Stimulated activated CD8-positive, alpha-beta memory T cell treated with anti-CD3 and anti-CD28 coated beads, Interleukin-12 subunit alpha, Interleukin-12 subunit beta, amount 100 ng/mL, for 4 hours (primary cell): ENCODE data around the gene TSPO.

Experiments used
- DNase-seq: peaks from one replicate; pipeline ENCODE4 v3.0.0-alpha.2; 2020; ENCODE audit warnings: low read depth

TSPO gene

DNA sequence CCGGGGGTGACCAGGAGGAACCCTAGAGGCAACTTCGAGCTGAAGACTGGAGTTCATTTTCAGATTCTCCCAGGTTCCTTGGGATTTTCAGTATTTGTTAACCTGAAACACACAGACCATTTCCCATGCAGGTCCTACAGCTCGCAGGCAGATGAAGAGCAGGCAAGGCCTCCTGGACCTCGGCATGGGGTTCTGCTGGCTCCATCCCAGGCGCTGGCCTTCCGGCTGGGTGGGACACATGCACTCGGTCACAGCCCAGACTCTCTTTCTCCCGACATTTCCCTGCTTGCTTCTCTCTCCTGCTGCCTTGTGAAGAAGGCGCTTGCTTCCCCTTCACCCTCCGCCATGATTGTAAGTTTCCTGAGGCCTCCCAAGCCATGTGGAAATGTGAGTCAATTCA lies 51.0 kb downstream of the TSPO start:
- no peak for DNase-seq

DNA sequence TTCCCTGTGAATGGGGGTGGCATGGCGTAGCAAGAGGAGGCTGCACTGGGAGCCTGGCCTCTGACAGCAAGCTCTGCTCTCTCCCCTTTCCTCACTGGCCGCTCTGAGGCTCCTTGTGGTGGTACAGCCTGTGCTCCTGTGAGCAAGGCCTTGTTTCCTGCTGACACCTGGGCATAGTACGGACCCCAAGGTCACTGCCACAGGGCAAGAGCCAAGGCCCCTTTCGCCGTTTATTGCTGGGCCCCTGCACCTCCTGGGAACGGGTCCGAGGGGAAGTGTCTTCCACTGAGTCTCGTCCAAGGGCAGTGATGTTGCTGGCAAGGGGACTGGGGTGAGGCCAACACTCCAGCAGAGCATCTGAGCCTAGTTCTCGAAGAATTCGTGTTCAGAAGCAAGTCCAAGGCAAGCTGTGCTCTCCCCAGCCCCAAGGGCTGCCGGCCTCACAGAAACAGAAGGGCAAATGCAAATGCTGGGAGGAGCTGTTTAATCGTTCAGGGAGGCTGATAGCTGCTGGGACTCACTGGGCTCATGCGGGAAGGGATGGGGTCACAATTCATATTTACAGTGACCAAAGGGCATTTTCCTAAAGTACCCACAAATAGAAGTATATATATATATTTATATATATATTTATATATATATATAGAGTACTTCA lies 51.5 kb downstream of the TSPO start:
- no peak for DNase-seq

DNA sequence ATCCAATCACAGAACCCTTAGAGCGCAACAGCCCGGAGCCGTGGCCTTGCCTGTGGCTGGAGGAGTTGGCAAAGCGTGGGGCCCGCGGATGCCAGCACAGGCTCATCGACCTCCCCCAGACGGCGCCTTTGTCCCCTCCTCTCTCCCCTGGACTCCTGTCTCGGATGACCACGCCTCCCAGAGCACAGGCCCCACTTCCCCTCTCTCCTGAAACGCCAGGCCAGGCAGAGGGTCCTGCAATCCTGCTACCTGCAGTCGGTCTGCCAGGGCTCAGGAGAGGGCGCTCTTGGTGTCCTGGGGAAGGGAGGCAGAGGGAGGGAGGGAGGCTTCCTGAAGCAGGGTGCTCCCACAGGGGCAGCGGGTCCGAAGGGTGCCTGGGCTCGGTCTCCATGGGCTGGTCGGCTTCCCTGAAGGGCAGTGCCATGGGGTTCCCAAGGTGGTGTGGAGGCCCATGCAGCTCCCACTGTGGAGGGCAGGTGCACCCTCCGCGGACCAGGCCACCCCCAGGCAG lies 52.2 kb downstream of the TSPO start:
- no peak for DNase-seq

DNA sequence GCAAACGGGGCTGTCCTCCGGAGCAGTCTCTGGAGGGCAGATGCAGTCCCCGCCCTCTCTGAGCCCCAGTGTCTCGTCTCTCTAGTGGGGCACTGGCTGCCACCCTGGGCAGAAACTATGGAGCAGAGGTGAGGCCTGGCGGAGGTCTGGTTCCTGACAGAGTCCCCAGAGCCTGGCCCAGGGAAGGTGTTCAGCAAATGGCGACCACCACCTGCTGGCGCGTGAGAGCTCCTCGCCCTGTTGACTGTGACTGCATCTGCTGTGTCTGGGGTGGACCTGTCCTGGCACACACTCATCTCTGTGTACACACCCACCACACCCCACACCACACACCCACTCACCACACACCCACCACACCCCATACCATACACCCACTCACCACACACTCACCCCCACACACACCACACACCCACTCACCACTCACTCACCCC lies 53.9 kb downstream of the TSPO start:
- DNase-seq, result no peak

DNA sequence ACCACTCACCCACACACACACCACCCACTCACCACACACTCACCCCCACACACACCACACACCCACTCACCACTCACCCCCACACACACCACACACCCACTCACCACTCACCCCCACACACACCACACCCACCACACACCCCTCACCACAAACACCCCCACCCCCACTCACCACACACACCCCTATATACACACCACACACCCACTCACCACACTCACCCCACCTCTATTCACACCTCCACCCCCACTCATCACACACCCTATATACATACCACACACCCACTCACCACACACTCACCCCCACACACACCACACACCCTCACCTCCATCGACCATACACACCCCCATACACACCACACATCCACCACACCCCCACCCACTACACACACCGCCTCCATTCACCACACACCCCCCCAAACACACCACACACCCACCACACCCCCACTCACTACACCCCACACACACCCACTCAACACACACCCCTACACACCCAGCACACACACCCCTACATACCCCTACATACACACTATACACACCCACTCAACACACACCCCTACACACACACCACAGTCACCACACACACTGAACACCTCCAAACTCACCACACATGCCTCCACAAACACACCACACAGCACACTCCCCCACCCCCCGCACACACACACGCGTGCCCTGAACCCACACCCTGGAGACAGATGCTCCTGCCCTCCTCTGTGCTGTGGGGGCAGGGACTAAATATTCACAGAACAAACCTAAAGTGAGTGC lies 54.6 kb downstream of the TSPO start:
- DNase-seq, result no peak

DNA sequence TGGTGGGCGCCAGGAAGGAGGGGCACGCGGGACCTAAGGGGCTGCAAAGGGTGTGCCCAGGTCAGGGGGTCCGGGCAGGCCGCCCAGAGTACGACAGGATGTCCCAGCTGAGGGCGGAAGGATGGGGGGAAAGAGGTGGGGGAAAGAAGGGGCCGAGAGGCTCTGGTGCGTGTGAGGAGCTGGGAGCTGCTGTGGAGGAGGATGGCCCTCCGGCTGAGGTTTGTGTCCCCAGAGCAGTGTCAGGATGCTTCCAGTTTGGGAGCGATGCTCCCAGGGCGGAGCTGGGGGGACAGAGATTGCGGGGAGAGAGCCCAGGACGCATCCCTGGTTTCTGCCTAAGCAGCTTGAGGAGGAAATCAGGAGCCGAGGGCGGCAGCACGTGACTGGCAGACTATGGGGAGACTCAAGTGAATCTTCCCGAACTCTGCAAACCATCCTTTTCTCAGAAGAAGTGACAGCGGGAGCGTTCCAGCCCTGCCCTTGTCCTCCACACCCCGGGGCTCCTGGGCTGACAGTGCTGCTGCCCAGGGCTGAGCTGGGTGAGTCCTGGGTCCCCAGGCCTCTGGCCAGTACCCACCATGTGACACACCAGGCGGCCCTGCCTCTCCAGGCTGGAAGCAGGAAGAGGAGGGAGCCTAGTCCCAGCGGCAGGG lies 55.3 kb downstream of the TSPO start:
- DNase-seq, result no peak

DNA sequence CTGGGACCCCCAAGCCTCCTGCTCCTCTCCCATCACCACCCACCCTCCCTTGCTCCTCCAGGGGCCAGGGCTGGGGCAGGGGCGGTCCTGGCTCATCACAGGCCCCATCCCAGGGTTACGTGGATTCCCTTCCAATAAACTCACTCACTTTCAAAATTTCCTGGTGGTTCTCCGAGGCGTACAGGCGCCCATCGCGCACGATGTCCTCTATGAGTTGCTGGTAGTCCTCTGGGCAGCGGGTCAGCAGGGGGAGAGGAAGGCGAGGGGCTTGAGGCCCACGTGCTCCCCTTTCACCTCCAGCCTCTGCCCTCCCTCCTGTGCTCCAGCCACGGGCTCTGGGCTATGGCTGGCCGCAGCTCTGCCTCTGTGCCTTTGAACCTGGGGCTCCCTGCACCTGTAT lies 56.0 kb downstream of the TSPO start:
- no peak for DNase-seq

DNA sequence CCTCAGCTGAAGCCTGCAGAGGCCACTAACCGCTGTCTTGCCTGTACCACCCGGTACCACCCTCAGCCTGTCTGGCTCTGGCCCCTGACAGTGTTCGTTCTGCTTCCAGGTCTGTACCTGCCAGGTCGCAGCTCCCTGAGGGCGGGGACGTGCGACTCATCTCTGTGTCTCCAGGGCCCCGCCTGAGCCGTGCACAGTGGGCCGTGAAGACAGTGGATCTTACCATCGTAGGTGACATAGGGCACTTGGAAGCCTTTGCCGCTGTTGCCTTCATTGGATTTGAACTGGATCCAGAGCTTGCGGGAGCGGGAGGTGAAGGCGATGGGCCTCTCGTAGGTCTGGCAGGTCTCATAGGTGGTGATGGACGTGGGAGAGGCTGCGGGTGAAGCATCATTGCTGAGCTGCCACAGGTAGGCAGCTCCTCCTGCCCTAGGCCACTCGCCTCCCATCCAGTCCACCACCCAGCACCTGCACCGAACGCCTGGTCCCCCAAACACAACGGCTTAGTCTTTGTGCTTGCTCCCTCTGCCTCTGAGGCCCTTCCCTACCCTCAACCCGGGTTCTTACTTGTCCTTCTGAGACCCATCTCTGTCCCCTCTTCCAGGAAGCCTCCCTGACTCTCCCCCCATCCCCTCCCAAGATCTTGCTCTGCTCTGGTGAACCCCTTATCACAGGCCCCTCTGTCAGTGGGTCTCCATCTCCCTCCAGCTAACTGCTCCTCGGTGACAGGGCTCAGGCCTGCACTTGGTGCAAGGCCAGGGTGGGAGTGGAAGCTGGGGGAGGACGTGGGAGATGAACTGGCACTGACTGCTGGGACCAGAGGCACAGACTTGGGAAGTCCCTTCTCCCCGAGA lies 56.7 kb downstream of the TSPO start:
- no peak for DNase-seq

DNA sequence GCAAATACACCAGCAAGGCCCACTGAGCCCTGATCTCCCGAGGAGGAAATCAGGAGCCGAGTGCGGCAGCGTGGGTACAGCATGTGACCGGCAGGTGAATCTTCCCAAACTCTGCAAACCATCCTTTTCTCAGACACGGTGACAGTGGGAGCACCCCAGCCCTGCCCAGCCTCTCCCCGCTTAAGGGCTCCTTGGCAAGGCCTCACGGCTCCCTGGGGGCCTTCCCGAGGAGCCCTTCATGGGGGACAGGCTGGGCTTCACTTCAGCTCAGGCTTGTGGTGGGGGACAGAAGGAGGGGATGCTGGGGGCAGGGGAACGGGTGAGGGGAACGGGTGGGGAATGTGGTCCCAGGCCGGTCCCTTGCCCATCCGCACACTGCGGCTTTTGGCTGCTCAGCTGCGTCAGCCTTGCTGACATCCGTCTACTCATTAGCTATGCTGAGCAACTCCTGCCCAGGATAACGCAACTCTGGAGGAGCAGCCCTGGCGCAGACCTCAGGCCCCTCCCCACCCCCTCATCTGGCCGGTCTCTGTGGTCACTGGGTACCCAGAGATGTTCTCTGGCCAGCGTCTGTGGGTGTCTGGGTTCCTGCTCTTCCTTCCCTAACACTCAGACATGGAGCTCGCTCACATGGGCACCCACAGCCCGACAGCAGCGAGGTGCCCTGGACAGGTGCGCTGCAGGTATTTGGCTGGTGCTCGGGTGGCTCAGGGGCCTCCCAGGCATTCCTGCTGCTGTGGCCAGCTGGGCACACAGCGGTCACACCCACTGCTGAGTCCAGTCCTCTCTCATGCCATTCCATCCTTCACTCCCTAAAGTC lies 57.6 kb downstream of the TSPO start:
- no peak for DNase-seq

DNA sequence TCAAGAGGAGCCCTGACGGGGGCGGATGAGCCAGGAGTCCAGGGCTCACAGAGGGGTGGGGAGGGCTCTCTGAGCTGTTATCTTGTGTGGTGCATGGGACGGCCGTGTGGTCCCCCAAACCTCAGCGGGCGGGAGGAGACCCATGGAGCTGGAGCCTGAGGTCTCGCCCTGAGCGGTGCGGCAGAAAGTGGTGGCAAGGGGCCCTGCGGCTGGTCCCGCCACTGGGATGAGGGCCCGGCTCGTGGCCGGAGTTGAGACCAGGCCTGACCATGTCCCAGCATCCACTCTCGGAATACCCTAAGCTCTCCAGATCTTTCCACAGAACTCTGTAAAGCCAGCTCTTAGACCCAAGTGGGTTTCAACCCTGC lies 58.1 kb downstream of the TSPO start:
- DNase-seq, result no peak

DNA sequence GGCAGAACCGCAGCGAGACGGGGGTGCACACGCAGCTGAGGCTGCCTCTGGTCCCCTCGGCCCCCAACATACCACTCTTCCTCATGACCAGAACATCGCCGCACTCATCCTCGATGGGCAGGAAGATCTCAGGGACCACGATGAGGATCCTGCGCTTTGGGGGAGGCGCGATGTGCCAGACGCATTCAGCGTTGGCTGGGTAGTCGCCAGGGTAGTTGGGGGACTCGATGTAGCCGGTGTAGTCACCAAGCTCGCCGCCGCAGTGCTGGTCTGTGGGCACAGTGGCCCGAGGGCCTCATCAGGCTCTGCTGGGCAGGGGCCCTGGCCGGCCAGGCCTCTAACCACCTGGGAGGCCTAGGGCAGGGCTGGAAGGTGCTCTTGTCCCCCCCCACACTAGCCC lies 58.6 kb downstream of the TSPO start:
- DNase-seq, result no peak

DNA sequence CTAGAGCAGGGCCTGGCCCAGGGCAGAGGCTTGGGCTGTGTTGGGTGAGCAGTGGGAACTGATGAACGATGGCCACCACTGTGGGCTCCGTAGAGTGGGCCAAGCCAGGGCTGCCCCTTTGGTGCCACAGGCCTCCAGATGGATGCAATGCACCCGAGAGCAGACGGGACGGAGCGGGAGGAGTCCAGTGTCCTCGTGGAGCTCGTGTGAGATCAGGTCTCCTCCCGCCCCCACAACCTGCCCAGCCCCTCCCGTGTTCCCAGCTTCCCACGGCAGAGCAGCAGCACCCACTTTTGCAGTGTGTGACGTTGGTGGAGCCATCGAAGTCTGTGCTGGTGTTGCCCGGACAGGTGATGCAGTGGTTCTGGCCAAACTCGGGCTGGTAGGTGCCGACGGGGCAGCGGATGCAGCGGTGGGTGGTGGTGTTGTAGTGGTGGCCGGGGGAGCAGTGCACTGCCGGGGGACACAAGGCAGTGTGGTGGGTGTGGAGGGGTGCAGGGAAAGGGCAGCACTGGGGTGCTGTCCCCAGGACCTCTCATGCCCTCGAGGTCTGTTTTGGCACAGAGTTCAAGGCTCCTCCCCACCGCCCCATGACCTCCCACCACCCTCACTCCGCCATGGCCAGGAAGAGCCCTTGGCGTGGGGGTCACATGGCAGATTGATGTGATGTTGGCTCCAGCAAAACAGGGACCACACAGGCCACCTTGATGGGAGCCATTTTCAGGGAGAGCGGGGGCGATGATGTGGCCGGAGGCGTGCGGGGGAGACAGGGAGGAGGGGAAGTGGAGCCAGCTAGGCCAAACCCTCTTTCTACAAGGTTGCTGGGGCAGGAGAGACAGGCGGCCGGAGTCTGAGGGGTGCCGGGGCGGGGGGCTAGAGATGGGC lies 59.5 kb downstream of the TSPO start:
- DNase-seq, result no peak

DNA sequence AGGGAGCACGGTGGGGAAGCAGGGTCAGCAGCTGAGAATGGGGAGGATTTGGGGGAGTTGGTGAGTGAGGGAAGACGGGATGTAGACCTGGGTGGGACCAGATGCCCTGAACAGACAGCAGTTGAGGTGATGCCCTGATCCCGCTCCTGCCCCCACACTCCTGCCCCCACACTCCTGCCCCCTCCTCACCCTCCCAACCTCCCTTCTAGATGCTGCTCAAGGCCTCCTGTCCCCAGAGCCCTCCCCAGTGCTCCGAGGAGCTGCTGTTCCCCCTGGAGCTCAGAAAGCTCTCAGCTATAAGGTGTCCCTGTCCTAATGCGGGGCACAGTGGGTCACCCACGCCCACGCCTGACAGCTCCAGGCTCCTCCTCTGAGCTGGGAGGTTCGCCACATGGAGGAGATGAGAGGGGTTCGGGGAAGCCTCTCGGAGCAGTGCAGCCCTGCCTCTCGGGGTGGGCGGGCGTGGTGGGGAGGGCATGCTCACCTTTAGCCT lies 60.6 kb downstream of the TSPO start:
- no peak for DNase-seq

DNA sequence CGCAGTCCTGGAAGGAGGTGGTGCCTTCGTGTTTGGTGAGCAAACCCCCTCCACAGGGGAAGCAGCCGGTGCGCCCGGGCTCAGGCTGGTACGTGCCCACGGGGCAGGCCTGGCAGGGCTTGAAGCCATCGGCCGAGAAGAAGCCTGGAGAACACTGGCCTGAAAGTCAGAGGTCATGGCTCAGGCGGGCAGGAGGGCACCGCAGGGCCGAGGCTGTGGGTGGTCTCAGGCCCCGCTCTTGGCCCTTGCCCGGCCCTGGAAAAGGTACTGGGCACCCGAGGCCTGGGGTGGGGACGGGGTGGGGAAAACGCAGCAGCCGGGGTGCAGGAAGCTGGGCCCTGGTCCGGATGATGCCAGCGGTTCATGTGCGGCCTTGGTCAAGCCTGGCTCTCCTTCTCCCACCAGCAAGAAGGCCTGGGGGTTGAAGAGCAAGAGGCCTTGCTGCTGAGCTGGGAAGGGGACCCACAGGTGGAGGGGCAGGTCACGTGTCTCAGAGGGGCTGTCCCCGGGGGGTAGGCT lies 61.1 kb downstream of the TSPO start:
- DNase-seq, result no peak
